ENCODE data around the gene MED15.

DNA sequence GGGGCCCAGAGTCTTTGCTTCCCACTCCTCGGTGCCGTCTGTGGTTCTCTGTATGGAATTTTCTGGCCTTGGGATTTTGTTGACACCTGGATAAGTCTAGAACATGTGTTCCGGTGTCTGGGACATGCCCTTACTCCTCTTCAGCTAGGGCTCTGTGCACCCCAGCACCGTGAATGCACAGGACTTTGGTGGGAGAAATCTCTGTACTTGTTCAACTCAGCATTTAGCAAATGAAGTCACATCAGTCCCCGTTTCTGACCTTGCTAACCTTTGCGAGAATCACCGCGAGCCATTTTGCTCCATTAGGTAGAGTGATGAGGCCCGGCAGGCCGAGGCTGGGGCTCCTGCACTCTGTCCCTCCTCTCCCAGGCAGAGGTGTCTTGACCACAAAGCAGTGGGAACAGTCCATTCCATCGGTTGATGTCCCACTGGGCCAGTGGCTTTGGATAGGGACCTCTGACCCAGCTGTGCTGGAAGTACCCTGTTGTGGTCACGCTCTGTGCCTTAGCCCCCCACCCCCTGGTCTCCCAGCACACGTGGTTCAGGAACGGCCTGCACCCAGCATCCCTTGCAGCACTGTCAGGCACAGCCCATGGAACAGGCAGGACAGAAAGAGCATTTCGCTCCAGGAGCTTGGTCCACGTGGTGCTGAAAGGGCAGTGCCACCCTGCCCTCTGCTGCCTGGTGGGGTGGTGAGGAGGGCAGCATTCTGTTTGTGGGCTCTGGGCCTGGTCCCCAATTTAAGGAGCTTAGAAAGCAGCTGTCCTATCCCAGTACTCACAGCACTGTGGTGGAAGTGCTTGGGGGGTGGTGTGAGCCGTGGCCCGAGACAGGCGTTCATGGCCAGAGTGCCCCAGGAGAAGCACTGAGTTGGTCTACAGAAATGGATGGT, 73.4 kb downstream of the MED15 start:
- TF ChIP-seq POU2F2 (IDR thresholded peaks at IDR 0.05; ENCODE audit: low read depth, low read length) = no peak
- no peak for TF ChIP-seq POLR2A (IDR thresholded peaks at IDR 0.05; ENCODE audit: low read depth, low read length)
- no peak for TF ChIP-seq POLR2AphosphoS5 (IDR thresholded peaks at IDR 0.05; ENCODE audit: low read depth, low read length)
- TF ChIP-seq PAX5 (IDR thresholded peaks at IDR 0.05; ENCODE audit: insufficient read depth, low read length, severe bottlenecking) = no peak
- TF ChIP-seq SPI1 (IDR thresholded peaks at IDR 0.05; ENCODE audit: low read depth, low read length) = no peak
